HG02571 (cell line): ENCODE results near the gene VPS35L.

Experiments used
- ATAC-seq: cut with Tn5 transposase; IDR thresholded peaks from one replicate; pipeline ENCODE4 v1.9.1; 2021; ENCODE audit warnings: mild to moderate bottlenecking, moderate library complexity; ENCODE audit not compliant: unreplicated experiment

Gene VPS35L

GRCh38 chr16:19737306-19738038 lies 182.0 kb downstream of the VPS35L start:
- ATAC-seq = no peak

GRCh38 chr16:19741354-19741753 lies 185.9 kb downstream of the VPS35L start:
- ATAC-seq = no peak

- ATAC-seq = no peak
These were observed 188.3 kb downstream of the VPS35L start for GRCh38 chr16:19743816-19744159.

GRCh38 chr16:19744670-19745069 lies 189.2 kb downstream of the VPS35L start:
- no peak for ATAC-seq

GRCh38 chr16:19745286-19746010 lies 189.9 kb downstream of the VPS35L start:
- ATAC-seq = no peak

- ATAC-seq = no peak
These were observed 191.1 kb downstream of the VPS35L start for GRCh38 chr16:19746561-19746960.

- ATAC-seq = no peak
These were observed 193.1 kb downstream of the VPS35L start for GRCh38 chr16:19748389-19749168.

- ATAC-seq = no peak
These were observed 194.1 kb downstream of the VPS35L start for GRCh38 chr16:19749571-19750080.
